WERI-Rb-1 (cell line): ENCODE data around the gene HDAC4.

Source experiments
- DNase-seq: peaks from one replicate; pipeline ENCODE4 v3.0.0-alpha.2; 2020
- H3K27ac ChIP-seq: fragments of 250-450 bp; sonication (Bioruptor Pico); 2 replicates; pipeline ENCODE4 v1.5.1; 2020; ENCODE audit warnings: mild to moderate bottlenecking, moderate library complexity
- H3K27me3 ChIP-seq: fragments of 250-450 bp; sonication (Bioruptor Pico); 2 replicates; pipeline ENCODE4 v1.5.1; 2021; ENCODE audit warnings: mild to moderate bottlenecking, low read depth, moderate library complexity; ENCODE audit not compliant: insufficient read depth, severe bottlenecking
- H3K36me3 ChIP-seq: fragments of 250-450 bp; sonication (Bioruptor Pico); 2 replicates; pipeline ENCODE4 v1.5.1; 2020; ENCODE audit warnings: mild to moderate bottlenecking, moderate library complexity
- H3K4me3 ChIP-seq: 2 replicates; pipeline ENCODE4 v1.5.1; 2011; ENCODE audit warnings: low read depth, mild to moderate bottlenecking, control low read depth, low read length
- H3K9me3 ChIP-seq: fragments of 250-450 bp; sonication (Bioruptor Pico); 2 replicates; pipeline ENCODE4 v1.5.1; 2021; ENCODE audit warnings: mild to moderate bottlenecking, moderate library complexity; ENCODE audit not compliant: severe bottlenecking
- CTCF ChIP-seq: IDR thresholded peaks from 2 replicates; pipeline ENCODE4 v1.5.1; 2011; ENCODE audit warnings: low read depth, mild to moderate bottlenecking, control low read depth, inconsistent platforms, low read length

HDAC4 gene

GRCh38 chr2:239387811-239388210 is 13.0 kb downstream of the HDAC4 start:
- no peaks in the 10 kb centered on the region for H3K27me3 ChIP-seq
- no peaks in the 10 kb centered on the region for H3K9me3 ChIP-seq
- H3K36me3 ChIP-seq: no peaks in the 10 kb centered on the region
- no peak overlapping the region for H3K27ac ChIP-seq
- DNase-seq: no peak
- no peak for TF ChIP-seq CTCF
- no peak overlapping the region for H3K4me3 ChIP-seq

GRCh38 chr2:239386872-239387445 is 13.9 kb downstream of the HDAC4 start:
- no peak for TF ChIP-seq CTCF
- no peaks in the 10 kb centered on the region for H3K36me3 ChIP-seq
- no peaks in the 10 kb centered on the region for H3K27me3 ChIP-seq
- H3K4me3 ChIP-seq: no peak overlapping the region
- no peak for DNase-seq
- H3K27ac ChIP-seq: no peak overlapping the region
- no peaks in the 10 kb centered on the region for H3K9me3 ChIP-seq

GRCh38 chr2:239386001-239386670 is 14.7 kb downstream of the HDAC4 start:
- no peak for TF ChIP-seq CTCF
- H3K36me3 ChIP-seq: no peaks in the 10 kb centered on the region
- no peak for DNase-seq
- no peak overlapping the region for H3K27ac ChIP-seq
- no peaks in the 10 kb centered on the region for H3K27me3 ChIP-seq
- H3K9me3 ChIP-seq: no peaks in the 10 kb centered on the region
- no peak overlapping the region for H3K4me3 ChIP-seq

- TF ChIP-seq CTCF: no peak
- H3K27me3 ChIP-seq: no peaks in the 10 kb centered on the region
- H3K27ac ChIP-seq: no peak overlapping the region
- DNase-seq: no peak
- H3K4me3 ChIP-seq: no peak overlapping the region
- no peaks in the 10 kb centered on the region for H3K9me3 ChIP-seq
- H3K36me3 ChIP-seq: no peaks in the 10 kb centered on the region
Measured at GRCh38 chr2:239385096-239386000, 15.5 kb downstream of the HDAC4 start.

- TF ChIP-seq CTCF: no peak
- H3K27me3 ChIP-seq: no peaks in the 10 kb centered on the region
- DNase-seq: no peak
- no peak overlapping the region for H3K4me3 ChIP-seq
- H3K9me3 ChIP-seq: no peaks in the 10 kb centered on the region
- no peak overlapping the region for H3K27ac ChIP-seq
- no peaks in the 10 kb centered on the region for H3K36me3 ChIP-seq
Measured at GRCh38 chr2:239383759-239384156, 17.1 kb downstream of the HDAC4 start.
